GM12892 (cell line): Measurements from ENCODE around the gene STPG3.

Experiments used
- POLR2A ChIP-seq: IDR thresholded peaks from 2 replicates; pipeline ENCODE4 v1.6.1; 2011; ENCODE audit warnings: low read depth, low read length, control low read depth
- POLR2AphosphoS5 ChIP-seq: IDR thresholded peaks from 2 replicates; pipeline ENCODE4 v1.6.1; 2011; ENCODE audit warnings: low read depth, low read length, control low read depth

GRCh38 chr9:137232510-137232909 is 18.6 kb upstream of the STPG3 start:
- TF ChIP-seq POLR2AphosphoS5 (no peak), POLR2A (no peak)
